Right renal pelvis (tissue), 4 donors: ENCODE measurements around the gene BZW2. TPM values are rescaled to one million over a fixed set of nuclear protein-coding genes. Genes with fewer than 3 reads are reported as not detected.
"Not testable (repeated sequence)": the region's sequence is repeated elsewhere in the genome, so short reads cannot be mapped to it uniquely, and the experiment has no call there.

Experiments
- DNase-seq, 4 donors: peaks; one replicate each; pipeline ENCODE4 v3.0.0-alpha.2; 2013; ENCODE audit warnings: low read depth in 4 of 4, low spot score in 3 of 4, missing footprints in 1 of 4
- polyA plus RNA-seq, 4 donors: library from polyadenylated mRNA; unstranded; fragments of 120-200 nt; gene quantifications; one replicate each; pipeline ENCODE4 v1.2.1, GENCODE V29; 2013; ENCODE audit not compliant: insufficient read length in 4 of 4

The BZW2 gene
- polyA plus RNA-seq, 4 donors, result 75.5 to 80.3 (median 78.0) TPM

DNA sequence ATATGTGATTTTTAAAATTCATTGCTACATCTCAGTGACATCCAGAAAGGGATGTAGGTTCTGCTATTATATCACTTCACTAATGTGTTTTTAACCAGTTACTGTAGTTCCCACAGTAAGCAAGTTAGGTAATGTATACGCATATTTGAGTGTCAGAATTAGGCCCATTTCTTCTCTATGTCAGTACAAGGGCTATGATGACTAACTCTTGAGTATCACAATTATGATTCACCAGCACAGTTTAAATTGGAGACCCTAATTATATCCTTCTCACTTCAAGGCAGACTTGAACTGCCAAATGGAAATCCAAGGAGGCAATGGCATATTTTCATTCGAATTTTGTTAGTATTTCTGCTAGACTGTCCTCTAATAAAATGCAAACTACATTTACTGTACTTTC lies 23.6 kb downstream of the BZW2 start:
- DNase-seq, result no peak

DNA sequence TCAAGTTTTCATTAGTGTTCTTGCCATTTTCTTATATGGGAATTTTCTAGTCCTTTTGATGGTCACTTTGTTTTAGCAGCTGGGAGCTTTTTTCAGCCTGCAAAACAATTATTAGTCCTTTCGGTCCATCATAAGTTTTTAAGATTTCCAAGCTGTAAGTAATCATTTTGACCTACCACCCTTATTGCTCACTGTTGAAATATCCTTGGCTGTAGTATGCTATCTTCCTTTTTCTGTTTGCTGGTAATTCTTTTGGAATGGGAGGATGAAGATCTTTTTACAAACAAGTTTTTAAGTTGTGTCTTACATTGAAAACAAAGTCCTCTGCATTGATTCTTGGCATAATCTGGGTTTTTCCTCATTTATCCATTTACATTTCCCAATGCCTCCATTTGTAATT lies 24.0 kb downstream of the BZW2 start:
- DNase-seq, result no peak

DNA sequence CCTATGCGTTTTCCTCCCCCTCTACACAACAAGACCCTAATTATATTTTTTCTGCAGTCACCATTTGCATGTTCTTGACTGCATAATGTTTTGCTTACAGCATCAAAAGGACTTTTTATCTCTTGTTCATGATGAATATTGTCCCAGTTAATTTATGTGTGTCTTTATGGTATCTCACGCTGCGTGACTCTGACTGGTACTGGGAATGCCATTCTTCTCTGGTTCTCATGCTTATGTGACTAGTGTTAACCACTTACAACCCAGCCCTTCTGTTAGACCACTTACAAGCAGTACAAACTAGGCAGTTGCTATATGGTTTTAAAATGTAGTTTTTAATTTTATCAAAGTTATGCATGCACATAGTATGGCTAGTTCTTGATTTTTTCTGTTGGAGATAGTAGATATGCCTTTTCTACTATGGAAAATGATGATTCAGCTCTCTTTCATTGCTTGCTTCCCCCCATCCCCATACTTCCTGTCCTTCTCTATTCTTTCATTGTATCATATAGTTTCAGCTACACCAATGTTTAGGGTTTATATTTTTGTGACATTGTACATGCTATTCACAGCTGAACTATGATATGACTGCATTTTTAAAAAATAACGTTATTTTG lies 24.9 kb downstream of the BZW2 start:
- DNase-seq, result no peak

DNA sequence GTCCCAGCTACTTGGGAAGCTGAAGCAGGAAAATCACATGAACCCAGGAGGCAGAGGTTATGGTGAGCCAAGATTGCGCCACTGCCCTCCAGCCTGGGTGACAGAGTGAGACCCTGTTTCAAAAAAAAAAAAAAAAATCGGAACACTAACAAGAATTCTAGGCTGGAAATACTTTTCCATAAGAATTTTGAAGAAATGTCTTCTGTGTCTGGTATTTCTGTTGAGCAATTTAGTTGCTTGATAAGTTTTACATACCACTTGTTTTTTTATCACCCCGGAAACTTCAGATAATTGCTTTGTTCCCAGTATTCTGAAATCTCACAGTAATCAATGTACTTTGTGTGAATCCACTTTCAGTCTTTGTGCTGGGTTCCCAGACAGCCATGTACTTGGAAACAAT lies 25.8 kb downstream of the BZW2 start:
- DNase-seq, result no peak

DNA sequence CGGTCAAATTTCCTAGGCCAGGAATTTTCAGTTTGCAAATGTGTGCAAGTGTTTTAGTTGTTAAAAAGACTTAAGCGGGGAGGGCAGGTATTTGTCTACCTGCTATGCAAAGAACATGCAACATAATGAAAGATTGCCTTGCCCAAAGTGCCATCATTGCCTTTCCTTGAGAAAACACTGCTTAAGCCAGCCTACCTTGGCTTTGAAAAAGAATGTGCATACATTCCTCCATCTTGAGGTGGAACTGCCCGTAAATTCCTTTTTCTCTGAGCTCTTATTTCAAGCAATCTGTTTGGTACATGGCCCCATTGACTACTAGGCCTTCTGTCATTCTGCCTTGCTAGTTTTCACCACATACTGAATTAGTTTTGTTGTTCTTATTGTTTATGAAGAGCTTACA lies 29.3 kb downstream of the BZW2 start:
- DNase-seq, result no peak

DNA sequence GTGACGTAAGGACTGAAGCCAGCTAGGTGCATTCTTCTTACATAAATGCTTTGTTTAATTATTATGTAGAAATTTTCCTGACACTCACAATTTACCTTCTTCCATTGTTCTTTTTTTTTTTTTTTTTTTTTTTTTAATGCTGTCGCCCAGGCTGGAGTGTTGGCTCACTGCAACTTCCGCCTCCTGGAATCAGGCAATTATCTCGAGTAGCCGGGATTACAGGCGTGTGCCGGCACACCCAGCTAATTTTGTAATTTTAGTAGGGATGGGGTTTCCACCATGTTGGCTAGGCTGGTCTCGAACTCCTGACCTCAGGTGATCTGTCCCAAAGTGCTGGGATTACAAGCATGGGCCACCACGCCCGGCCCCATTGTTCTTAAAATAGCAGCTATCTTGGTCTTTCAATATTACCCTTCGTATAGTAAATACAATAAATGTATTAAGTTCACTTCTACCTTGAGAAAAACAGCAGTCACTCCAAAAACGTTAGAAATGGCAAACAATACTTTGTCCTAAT lies 32.1 kb downstream of the BZW2 start:
- no peak for DNase-seq

DNA sequence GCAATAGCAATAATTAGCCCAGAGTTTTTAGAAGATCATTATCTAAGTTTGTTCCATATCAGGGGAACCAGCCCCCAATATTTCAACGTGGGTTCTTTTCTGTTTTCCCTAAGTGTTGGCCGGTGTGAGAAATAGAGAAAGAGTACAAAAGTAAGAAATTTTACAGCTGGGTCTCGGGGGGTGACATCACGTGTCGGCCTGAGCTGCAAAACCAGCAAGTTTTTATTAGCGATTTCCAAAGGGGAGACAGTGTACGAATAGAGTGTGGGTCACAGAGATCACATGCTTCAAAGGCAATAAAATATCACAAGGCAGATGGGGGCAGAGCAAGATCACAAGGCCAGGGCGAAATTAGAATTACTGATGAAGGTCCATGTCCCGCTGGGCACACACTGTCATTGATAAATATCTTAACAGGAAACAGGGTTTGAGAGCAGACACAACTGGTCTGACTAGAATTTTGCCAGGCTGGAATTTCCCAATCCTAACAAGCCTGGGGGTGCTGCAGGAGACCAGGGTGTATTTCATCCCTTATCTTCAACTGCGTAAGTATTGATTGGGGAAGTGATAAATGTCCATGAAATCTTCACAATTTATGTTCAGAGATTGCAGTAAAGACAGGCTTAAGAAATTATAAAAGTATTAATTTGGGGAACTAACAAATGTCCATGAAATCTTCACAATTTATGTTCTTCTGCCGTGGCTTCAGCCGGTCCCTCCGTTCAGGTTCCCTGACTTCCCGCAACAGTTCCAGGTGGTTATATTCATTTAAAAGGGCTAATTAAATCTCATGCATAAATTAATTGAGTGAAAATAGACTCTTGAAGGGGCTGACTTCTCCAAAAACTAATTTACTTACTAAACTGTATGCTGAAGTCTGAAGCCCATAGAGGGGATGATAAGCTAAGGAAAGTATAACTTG lies 32.9 kb downstream of the BZW2 start:
- DNase-seq, result not testable (repeated sequence)

DNA sequence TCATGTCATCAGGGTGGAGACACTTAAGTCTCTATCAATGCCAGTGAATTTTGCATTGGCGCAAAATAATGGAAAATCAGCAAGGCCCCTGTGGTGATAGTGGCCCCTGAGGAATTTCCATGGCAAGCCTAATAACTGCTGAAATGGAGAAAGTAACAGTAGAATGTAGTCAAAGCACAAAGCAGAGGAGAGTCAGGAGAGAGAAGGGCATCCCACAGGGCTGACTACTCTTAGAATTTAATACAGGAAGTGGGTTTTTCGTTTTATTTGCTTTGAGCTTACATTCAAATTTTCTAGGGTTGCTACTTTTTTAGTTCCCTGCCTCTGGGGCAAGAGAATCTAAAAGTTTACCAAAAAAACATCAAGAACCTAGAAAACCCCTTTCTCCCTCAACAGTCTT lies 39.0 kb downstream of the BZW2 start:
- no peak for DNase-seq

DNA sequence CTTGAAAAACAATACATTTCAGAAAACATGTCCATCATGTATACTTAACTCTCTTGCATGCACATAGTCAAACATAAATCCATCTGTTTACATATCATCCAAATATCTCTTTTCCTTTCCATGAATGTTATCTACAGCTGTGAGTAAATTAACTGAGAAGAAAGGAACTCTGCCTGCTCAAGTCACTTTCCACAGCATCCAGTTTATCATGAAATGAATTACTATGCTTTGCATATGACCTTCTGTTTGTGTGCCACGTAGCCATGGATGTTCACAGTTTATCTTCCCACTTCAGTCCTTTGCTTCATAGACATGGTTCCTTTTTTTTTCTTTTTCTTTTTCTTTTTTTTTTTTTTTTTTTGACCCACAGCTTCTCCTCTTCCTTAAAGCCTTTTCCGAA lies 39.6 kb downstream of the BZW2 start:
- DNase-seq, result no peak

DNA sequence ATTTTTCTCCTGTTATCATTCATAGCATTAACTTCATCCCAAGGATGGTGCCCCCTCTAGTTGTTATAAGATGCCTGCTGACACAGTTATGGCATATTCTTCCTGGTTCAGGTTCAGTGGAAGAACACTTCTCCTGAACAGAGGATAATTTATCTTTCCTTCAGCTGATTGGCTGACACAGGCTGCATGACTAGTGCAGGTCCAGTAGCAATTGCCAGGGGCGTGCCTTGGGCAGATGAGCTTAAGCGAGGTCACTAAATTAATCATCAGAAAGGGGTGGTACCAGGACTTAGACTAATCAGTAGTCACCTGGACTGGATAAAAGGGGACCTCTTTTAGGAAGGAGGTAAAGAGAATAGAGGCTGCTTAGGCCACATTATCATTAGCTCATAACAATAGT lies 42.3 kb downstream of the BZW2 start:
- no peak for DNase-seq

DNA sequence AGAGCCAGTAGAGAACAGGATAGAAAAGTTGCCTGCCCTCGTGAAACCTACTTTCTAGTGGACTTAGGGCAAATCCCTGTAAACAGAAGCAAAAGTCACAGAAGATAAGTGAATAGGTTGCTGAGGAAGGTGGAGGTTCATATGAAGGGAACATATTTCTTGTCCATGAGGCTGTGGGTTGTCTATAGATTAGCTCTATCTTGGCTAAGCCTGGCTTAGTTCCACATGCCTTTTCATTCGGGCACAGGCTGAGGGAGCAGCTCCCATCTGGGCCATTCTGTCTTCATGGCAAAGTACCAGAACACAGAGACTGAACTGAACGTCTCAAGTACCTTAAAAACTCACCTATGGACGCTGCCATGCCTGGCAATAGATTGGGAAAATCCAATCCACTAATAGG lies 45.3 kb downstream of the BZW2 start:
- no peak for DNase-seq

DNA sequence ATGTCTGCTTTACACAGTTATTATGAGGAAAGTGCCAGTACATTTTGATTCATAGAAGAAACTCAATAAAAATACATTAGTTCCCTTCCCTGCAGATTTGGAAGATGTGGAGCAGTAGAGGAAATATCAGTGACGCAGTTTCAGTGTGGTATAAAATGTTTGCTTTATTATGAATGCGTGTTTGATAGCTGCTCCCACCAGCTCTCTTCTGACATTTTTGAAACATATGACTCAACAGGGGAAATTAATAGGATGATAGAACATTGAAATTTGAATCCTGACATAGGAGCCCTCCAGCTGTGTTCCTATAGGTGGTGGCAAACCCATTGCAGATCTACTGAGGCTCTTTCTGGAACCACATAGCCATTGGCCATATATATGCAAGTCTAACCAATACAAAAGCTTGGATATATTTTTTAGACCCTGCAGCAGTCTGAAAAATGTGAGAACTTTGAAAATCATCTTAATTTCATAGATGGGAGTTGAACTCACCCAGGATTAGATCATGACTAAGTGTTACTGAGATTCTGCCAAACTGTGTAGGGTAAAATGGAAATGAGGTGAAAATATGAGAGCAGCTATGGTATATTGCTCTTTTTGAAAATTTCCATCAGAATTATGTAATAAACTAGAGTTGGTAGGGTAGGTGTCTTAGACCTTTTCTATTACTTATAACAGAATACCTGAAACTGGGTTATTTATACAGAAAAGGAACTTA lies 47.8 kb downstream of the BZW2 start:
- no peak for DNase-seq

DNA sequence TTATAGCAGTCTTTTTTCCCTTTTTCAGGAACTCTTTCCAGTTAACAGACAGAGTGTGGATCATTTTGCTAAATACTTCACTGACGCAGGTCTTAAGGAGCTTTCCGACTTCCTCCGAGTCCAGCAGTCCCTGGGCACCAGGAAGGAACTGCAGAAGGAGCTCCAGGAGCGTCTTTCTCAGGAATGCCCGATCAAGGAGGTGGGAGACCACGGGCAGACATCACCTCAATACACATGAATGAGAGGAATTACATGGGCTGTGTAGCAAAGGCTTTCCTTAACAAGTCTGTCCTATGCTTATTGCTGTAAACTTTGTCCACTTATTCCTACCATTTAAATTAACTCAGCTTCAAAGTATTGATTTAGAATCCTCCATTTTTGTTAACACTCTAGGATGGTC lies 48.8 kb downstream of the BZW2 start:
- no peak for DNase-seq

DNA sequence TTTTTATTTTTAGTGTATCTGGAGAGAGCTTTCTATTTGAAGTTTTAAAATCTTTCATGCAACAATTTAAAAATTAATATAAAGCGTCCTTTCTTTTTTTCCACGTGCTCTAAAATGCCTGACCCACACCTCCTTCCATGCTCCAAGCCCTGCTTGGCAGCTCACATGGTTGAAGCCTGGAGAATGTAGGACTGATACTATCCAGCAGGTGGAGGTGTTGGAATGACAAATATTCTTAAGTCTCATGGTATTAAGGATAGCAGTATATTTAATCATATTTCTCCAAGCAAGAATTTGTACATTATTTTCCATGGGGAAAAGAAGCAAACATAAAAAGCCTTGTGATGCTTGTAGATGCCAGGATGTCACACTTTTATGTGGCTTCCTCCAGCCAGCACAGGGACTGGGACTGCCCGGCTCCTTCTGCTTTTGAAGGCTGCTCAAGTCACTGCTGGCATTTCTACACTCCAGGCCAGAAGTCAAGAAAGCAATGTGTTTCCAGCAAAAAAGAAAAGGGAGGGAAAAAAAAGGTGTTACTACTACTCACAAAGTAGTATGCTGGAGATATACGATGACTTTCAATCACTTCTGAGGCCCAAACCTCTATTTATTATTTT lies 49.7 kb downstream of the BZW2 start:
- peak in 3 of 4 donors; percentile 20 to 31 (median 20) for DNase-seq

DNA sequence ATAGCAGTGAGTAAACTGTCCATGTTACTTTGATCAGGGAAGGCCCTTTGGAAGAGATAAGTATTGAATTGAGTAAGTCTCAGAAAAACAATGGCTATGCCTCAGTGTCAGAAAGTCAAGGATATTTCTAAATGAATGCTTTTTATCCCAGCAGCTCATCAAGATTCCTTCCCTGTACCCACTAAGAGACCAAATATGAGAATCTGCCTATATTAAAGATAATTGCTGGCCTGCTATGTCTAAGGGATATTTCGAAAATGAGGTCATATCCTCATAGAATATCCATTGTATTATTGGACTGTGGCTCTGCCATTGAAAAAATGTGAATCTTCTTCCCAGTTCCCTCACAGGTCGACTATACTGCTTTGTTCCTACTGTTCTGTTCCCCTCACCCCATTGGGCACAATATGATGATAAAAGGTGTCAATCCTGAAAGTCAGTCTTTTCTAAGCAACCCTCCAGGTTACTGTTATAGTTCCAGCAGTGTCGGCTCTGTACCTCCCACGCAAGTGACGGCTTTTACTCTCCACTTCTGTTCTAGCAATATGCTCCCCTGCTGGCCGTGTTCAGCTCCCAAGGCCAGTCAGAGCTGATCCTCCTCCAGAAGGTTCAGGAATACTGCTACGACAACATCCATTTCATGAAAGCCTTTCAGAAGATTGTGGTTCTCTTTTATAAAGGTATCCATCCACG lies 51.7 kb downstream of the BZW2 start:
- no peak for DNase-seq

DNA sequence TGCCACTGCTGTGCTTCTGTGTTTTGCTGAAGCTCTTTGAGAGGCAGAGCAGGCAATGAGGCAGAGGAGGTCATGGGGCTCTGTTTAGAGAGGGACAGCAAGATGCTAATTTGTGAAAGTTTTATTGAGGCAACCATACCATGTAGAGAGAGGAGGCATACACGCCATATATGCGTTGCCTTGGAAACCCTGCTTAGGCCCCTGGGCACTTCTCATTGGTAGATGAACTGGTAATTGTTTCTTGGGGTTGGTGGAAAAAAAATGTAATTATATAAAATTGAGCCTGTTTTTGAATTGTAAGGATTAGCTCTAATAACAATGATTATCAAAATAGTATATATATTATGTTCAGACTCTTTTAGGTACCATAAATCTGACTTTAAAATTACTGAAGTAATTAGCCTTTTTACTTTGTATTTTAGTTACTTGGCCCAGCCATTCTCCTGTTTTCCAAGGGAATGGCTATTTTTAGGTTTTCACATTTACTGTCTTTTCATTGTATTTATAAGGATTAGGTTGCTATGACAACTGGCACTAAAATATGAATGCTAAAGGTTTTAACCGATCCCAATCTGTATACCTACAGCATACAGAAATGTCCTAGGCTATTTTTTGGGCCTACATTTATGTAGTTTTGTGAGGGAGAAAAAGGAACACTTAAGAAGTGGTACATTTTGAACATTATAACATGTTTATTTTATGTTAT lies 52.4 kb downstream of the BZW2 start:
- DNase-seq, result no peak

DNA sequence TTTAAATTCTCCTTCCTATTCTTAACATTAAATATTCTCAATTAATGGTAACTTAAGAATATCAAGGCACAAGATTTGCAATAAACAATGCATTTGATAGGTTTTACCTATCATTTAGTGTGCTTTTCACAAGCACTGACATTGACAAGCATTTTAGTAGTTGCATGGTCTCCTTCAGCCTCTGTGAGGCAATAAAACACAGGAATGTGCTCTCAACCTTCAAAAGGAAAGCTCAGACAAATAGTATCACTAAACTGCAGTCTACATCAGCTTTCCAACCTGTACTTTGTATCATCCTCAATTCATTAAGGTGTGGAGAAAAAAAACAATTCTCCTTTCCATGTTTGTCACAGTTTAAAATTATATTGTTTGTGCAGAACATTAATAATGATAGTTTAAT lies 56.5 kb downstream of the BZW2 start:
- DNase-seq, result no peak

DNA sequence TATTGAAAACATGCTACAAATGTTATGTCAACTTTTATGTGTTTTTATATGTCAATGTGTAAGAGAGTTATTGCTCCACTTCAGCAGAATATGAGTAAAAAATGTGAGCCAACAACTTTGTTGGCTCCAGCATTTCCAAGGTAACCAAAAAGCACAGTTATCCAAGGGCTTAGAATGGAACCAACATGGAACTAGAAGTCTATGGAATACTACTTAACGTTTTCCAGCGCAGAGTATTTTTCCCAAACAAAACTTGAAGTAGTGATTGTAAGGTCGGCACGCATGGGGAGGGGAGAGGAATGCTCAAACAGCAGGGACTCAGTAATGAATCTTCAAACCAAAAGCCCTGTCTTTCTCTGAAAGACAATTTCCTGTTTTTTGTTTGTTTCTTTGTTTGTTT lies 62.5 kb downstream of the BZW2 start:
- no peak for DNase-seq

DNA sequence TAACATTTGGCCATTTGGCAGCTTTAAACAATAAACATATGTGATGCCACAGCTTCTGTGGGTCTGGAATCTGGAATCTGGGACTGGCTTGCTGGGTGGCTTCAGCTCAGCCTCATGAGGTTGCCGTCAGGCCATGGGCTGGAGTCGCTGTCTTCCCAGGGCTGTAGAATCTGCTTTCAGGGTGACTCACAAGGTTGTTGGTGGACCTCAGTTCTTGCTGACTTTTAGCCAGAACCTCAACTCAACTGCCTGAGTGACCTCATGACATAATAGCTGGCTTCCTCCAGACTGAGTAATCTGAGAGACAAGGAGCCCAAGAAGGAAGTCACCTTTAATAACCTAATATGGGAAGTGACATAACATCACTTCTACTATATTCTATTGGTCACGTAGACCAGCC lies 63.0 kb downstream of the BZW2 start:
- DNase-seq, result no peak

DNA sequence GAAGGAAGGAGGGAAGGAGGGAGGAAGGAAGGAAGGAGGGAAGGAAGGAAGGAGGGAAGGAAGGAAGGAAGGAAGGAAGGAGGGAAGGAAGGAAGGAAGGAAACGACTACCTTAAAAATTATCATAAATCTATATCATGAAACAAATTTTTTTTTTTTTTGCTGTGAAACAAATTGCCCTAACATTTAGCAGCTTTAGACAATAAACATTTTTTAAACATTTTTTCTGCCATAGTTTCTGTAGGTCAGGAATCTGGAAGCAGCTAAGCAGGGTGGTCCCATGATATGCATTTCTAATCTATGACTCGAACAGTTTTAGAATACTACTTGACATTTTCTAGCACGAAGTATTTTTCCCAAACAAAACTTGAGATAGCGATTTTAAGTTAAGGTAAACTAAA lies 64.7 kb downstream of the BZW2 start:
- no peak for DNase-seq
